Kidney (tissue), 14 donors: ENCODE data around the gene BACE2. TPM values are rescaled to one million over a fixed set of nuclear protein-coding genes. Genes with fewer than 3 reads are reported as not detected.
"Not testable (repeated sequence)": the region's sequence is repeated elsewhere in the genome, so short reads cannot be mapped to it uniquely, and the experiment has no call there.

Source experiments
- DNase-seq, 5 donors: peaks; one replicate each; pipeline ENCODE4 v3.0.0-alpha.2; 2013 to 2020
- FAIRE-seq: peaks from 2 replicates; lab custom pipeline; 2012; peaks lifted over from hg19 to GRCh38; lab: Jason Lieb, UNC
- H3K27ac ChIP-seq, 2 donors: one replicate each; pipeline ENCODE4 v1.7.0; 2013; ENCODE audit warnings: low read depth in 2 of 2, low read length in 2 of 2, inconsistent platforms in 1 of 2
- H3K27me3 ChIP-seq: one replicate; pipeline ENCODE4 v1.7.1; 2013; ENCODE audit warnings: low read length, inconsistent platforms; ENCODE audit not compliant: control insufficient read depth, insufficient read depth
- H3K36me3 ChIP-seq, 3 donors: one replicate each; pipeline versions ENCODE4 v1.7.0 to v1.7.1; 2013; ENCODE audit warnings: low read length in 3 of 3, control low read depth in 1 of 3, inconsistent platforms in 1 of 3; ENCODE audit not compliant: insufficient read depth in 3 of 3, control insufficient read depth in 2 of 3
- H3K4me1 ChIP-seq, 3 donors: one replicate each; pipeline versions ENCODE4 v1.7.0 to v1.7.1; 2013; ENCODE audit warnings: low read length in 3 of 3, inconsistent platforms in 1 of 3, low read depth in 1 of 3; ENCODE audit not compliant: control insufficient read depth in 2 of 3, insufficient read depth in 2 of 3
- H3K4me3 ChIP-seq, 3 donors: one replicate each; pipeline versions ENCODE4 v1.7.0 to v1.8.1; 2013; ENCODE audit warnings: low read length in 3 of 3, control low read depth in 1 of 3, inconsistent platforms in 1 of 3
- H3K9ac ChIP-seq, 3 donors: one replicate each; pipeline versions ENCODE4 v1.7.0 to v1.7.1; 2013; ENCODE audit warnings: low read length in 3 of 3, control low read depth in 1 of 3, inconsistent platforms in 1 of 3
- H3K9me3 ChIP-seq, 3 donors: one replicate each; pipeline versions ENCODE4 v1.7.0 to v1.7.1; 2013; ENCODE audit warnings: low read length in 3 of 3, control low read depth in 1 of 3, inconsistent platforms in 1 of 3; ENCODE audit not compliant: control insufficient read depth in 2 of 3, insufficient read depth in 1 of 3
- CTCF ChIP-seq: IDR thresholded peaks from 3 replicates; pipeline ENCODE4 v1.5.1; 2012; ENCODE audit warnings: mild to moderate bottlenecking, moderate library complexity, borderline replicate concordance; ENCODE audit not compliant: insufficient read depth; ENCODE audit errors: extremely low read depth
- intact Hi-C: fragments of 100-400 bp; cut with DNase I; formaldehyde crosslinking; loops from one replicate; pipeline ENCODE4 v1.11.1; 2022
- polyA plus RNA-seq: library from polyadenylated mRNA; stranded (reverse); fragments of 350-450 nt; fragmentation: Illumina TruSeq; extraction: RNeasy Lipid Tissue Mini Kit (QIAGEN cat#74804); gene quantifications from one replicate; pipeline ENCODE4 v1.2.3, GENCODE V29; 2014; ENCODE audit warnings: low read depth, low replicate concordance; ENCODE audit not compliant: insufficient read depth
- total RNA-seq: library from RNA; stranded (reverse); fragmentation: NEBNext Ultra II Directional; extraction: Animal tissue kit (Norgen Biotek cat#: 25700); gene quantifications from one replicate; pipeline ENCODE4 v1.2.1, GENCODE V29; 2021
- donor health status: control.
- donor health status: control.
- donor health status: control.
- donor health status: control.
- donor health status: control.
- donor health status: DM: yes; HTN: yes; CAD: no.
- donor health status: Normal renal cell carcinoma (clear cell type).

Gene BACE2
- total and polyA plus RNA-seq, 2 donors from 2014 or later, result 55.5 to 65.7 TPM

GRCh38 chr21:41236352-41236973, 68.5 kb downstream of the BACE2 start:
- Histone ChIP-seq H3K27me3 (no peaks in the 10 kb centered on the region), H3K9ac (peak overlapping the region in 1 of 3 donors; percentile 16), H3K36me3 (peaks cover 0 to 3% (median 0%) of the 10 kb centered on the region in 3 donors), H3K9me3 (no peaks in the 10 kb centered on the region), H3K4me3 (no peak overlapping the region), H3K4me1 (peaks cover 0 to 10% (median 2%) of the 10 kb centered on the region in 3 donors), H3K27ac (peak overlapping the region; percentile 80 to 92)
- no peak for TF ChIP-seq CTCF
- FAIRE-seq (no peak), DNase-seq (peak in 3 of 5 donors; percentile 47 to 64 (median 49))
- intact Hi-C loops, result no loop called here

- Histone ChIP-seq H3K4me1 (peaks cover 0 to 10% (median 2%) of the 10 kb centered on the region in 3 donors), H3K27ac (peak overlapping the region; percentile 6 to 33)
- DNase-seq, FAIRE-seq, H3K27me3 ChIP-seq, H3K9ac ChIP-seq, H3K9me3 ChIP-seq, H3K4me3 ChIP-seq, intact Hi-C loops, H3K36me3 ChIP-seq: not testable (repeated sequence)
These were observed 70.3 kb downstream of the BACE2 start for GRCh38 chr21:41238081-41238796.

- H3K27me3 ChIP-seq, result no peaks in the 10 kb centered on the region
- H3K9ac ChIP-seq, result no peak overlapping the region
- DNase-seq (no peak), FAIRE-seq (no peak)
- H3K4me1 ChIP-seq, result peaks cover 0 to 10% (median 2%) of the 10 kb centered on the region in 3 donors
- no peak for TF ChIP-seq CTCF
- H3K9me3 ChIP-seq, result no peaks in the 10 kb centered on the region
- peaks cover 0 to 6% (median 0%) of the 10 kb centered on the region in 3 donors for H3K36me3 ChIP-seq
- no peak overlapping the region for H3K4me3 ChIP-seq
- intact Hi-C loops, result no loop called here
- H3K27ac ChIP-seq, result no peak overlapping the region
These were observed 72.1 kb downstream of the BACE2 start for GRCh38 chr21:41240040-41240439.

- H3K4me3 ChIP-seq, result no peak overlapping the region
- H3K27ac ChIP-seq, result no peak overlapping the region
- no peak for FAIRE-seq
- intact Hi-C loops, result no loop called here
- peaks cover 0 to 10% (median 4%) of the 10 kb centered on the region in 3 donors for H3K36me3 ChIP-seq
- no peaks in the 10 kb centered on the region for H3K27me3 ChIP-seq
- DNase-seq, result peak in 3 of 5 donors; percentile 56 to 81 (median 78)
- no peak overlapping the region for H3K9ac ChIP-seq
- TF ChIP-seq CTCF, result no peak
- no peaks in the 10 kb centered on the region for H3K9me3 ChIP-seq
- H3K4me1 ChIP-seq, result peaks cover 0 to 6% (median 0%) of the 10 kb centered on the region in 3 donors
These were observed 73.4 kb downstream of the BACE2 start for GRCh38 chr21:41241341-41241740.
